ENCODE results near the gene WNT9A.
A peak's percentile ranks its signal among the peaks of the same experiment; 100 is the strongest.
"Not testable (repeated sequence)": the region's sequence is repeated elsewhere in the genome, so short reads cannot be mapped to it uniquely, and the experiment has no call there.

The WNT9A gene

GRCh38 chr1:227971216-227971615 lies 23.5 kb upstream of the WNT9A start:
- not testable (repeated sequence) for H3K27me3 ChIP-seq; H3K9me3 ChIP-seq; H3K36me3 ChIP-seq; H3K4me3 ChIP-seq (ENCODE audit: low read depth, low read length); DNase-seq; H3K4me1 ChIP-seq

GRCh38 chr1:227970076-227970995 lies 22.6 kb upstream of the WNT9A start:
- not testable (repeated sequence) for H3K4me1 ChIP-seq; H3K36me3 ChIP-seq; DNase-seq; H3K4me3 ChIP-seq (ENCODE audit: low read depth, low read length); H3K9me3 ChIP-seq; H3K27me3 ChIP-seq

DNA sequence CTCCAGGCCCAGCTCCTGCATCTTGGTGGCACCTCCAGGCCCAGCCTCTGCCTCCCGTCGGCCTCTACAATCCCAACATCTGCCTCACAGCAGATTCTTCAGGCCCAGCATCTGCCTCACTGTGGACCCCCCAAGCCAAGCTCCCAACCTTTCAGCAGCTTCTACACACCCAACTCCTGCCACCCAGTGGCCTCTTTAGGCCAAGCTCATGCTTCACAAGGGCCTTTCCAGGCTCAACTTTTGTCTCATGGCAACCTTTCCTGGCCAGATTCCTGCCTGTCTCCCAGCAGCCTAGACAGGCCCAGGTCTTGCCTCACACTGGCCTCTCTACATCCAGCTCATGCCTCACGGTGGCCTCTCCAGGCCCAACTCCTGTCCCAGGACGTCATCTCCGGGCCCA lies 20.1 kb upstream of the WNT9A start:
- not testable (repeated sequence) for H3K27me3 ChIP-seq; H3K9me3 ChIP-seq; H3K4me3 ChIP-seq (ENCODE audit: low read depth, low read length); H3K4me1 ChIP-seq; H3K36me3 ChIP-seq; DNase-seq
- TF ChIP-seq CTCF (IDR thresholded peaks at IDR 0.05; ENCODE audit: low read depth, low read length), result 0 out of 2 replicates have a peak, but pooled peaks have one; percentile 10

- not testable (repeated sequence) for DNase-seq; H3K4me1 ChIP-seq; H3K36me3 ChIP-seq; H3K9me3 ChIP-seq; H3K4me3 ChIP-seq (ENCODE audit: low read depth, low read length); H3K27me3 ChIP-seq
- TF ChIP-seq CTCF (IDR thresholded peaks at IDR 0.05; ENCODE audit: low read depth, low read length), result 0 out of 2 replicates have a peak, but pooled peaks have one; percentile 4
Observed at GRCh38 chr1:227966733-227967132, 19.0 kb upstream of the WNT9A start.

- DNase-seq, result no peak
- H3K27me3 ChIP-seq, result peaks cover 8% of the 10 kb centered on the region; the same call in 1 of the 2 replicates
- no peaks in the 10 kb centered on the region; the same call in none of the 2 replicates for H3K9me3 ChIP-seq
- H3K4me3 ChIP-seq (ENCODE audit: low read depth, low read length), result no peak overlapping the region
- no peak for TF ChIP-seq CTCF (IDR thresholded peaks at IDR 0.05; ENCODE audit: low read depth, low read length)
- H3K4me1 ChIP-seq, result no peaks in the 10 kb centered on the region
- H3K36me3 ChIP-seq, result no peaks in the 10 kb centered on the region
Observed at GRCh38 chr1:227961651-227962466, 14.1 kb upstream of the WNT9A start.

GRCh38 chr1:227959325-227959860 lies 11.7 kb upstream of the WNT9A start:
- no peak for TF ChIP-seq CTCF (IDR thresholded peaks at IDR 0.05; ENCODE audit: low read depth, low read length)
- Histone ChIP-seq H3K4me1 (no peaks in the 10 kb centered on the region), H3K27me3 (peaks cover 8% of the 10 kb centered on the region; the same call in 1 of the 2 replicates), H3K9me3 (peaks cover 4% of the 10 kb centered on the region), H3K4me3 (ENCODE audit: low read depth, low read length) (no peak overlapping the region), H3K36me3 (no peaks in the 10 kb centered on the region)
- no peak for DNase-seq

Measured in BE2C (cell line).